ENCODE measurements around the gene DOK4. TPM values are rescaled to one million over a fixed set of nuclear protein-coding genes. Genes with fewer than 3 reads are reported as not detected.

DOK4 gene
- total RNA-seq, 1 donor from 2014 or later = 6.8 TPM

GRCh38 chr16:57432505-57432904 is 53.8 kb downstream of the DOK4 start:
- H3K27me3 ChIP-seq (ENCODE audit: control insufficient read depth in 3 of 3, insufficient read depth in 3 of 3, low read length in 3 of 3) = no peaks in the 10 kb centered on the region
- H3K4me1 ChIP-seq (ENCODE audit: control insufficient read depth in 3 of 3, insufficient read depth in 3 of 3, low read length in 3 of 3) = no peaks in the 10 kb centered on the region
- H3K9ac ChIP-seq (ENCODE audit: low read depth in 1 of 3, low read length in 3 of 3) = no peak overlapping the region
- no peak overlapping the region for H3K4me3 ChIP-seq (ENCODE audit: low read length in 3 of 3)
- H3K27ac ChIP-seq (ENCODE audit: low read depth, low read length) = no peak overlapping the region
- no peaks in the 10 kb centered on the region for H3K9me3 ChIP-seq (ENCODE audit: control insufficient read depth in 3 of 3, low read length in 3 of 3)
- H3K36me3 ChIP-seq (ENCODE audit: control insufficient read depth in 3 of 3, insufficient read depth in 3 of 3, low read length in 3 of 3) = peaks cover 63 to 84% (median 76%) of the 10 kb centered on the region in 3 donors

DNA sequence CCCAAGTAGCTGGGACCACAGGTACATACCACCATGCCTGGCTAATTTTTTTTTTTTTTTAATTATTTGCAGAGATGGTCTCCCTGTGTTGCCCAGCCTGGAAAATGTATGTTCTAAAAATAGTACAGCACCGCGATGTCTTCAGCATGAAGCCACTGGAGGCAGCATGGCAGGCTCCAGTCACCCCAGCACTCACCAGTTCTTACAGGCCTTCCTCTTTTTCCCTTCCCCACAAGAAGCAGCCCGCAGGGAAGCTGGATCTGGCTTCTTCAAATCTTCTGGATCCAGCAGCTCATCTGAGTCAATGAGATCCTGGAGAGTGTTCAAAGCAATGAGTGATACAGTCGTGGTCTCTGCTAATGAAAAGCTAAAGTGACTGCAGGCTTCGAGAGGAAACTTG is 55.3 kb downstream of the DOK4 start:
- Histone ChIP-seq H3K9me3 (ENCODE audit: control insufficient read depth in 3 of 3, low read length in 3 of 3) (no peaks in the 10 kb centered on the region), H3K9ac (ENCODE audit: low read depth in 1 of 3, low read length in 3 of 3) (no peak overlapping the region), H3K4me3 (ENCODE audit: low read length in 3 of 3) (no peak overlapping the region), H3K36me3 (ENCODE audit: control insufficient read depth in 3 of 3, insufficient read depth in 3 of 3, low read length in 3 of 3) (peaks cover 66 to 81% (median 78%) of the 10 kb centered on the region in 3 donors), H3K27ac (ENCODE audit: low read depth, low read length) (no peak overlapping the region), H3K4me1 (ENCODE audit: control insufficient read depth in 3 of 3, insufficient read depth in 3 of 3, low read length in 3 of 3) (peaks cover 0 to 3% (median 0%) of the 10 kb centered on the region in 3 donors), H3K27me3 (ENCODE audit: control insufficient read depth in 3 of 3, insufficient read depth in 3 of 3, low read length in 3 of 3) (no peaks in the 10 kb centered on the region)

GRCh38 chr16:57427824-57428223 is 58.5 kb downstream of the DOK4 start:
- peaks cover 0 to 12% (median 6%) of the 10 kb centered on the region in 3 donors for H3K4me1 ChIP-seq (ENCODE audit: control insufficient read depth in 3 of 3, insufficient read depth in 3 of 3, low read length in 3 of 3)
- H3K4me3 ChIP-seq (ENCODE audit: low read length in 3 of 3) = no peak overlapping the region
- H3K27me3 ChIP-seq (ENCODE audit: control insufficient read depth in 3 of 3, insufficient read depth in 3 of 3, low read length in 3 of 3) = no peaks in the 10 kb centered on the region
- no peaks in the 10 kb centered on the region for H3K9me3 ChIP-seq (ENCODE audit: control insufficient read depth in 3 of 3, low read length in 3 of 3)
- no peak overlapping the region for H3K9ac ChIP-seq (ENCODE audit: low read depth in 1 of 3, low read length in 3 of 3)
- no peak overlapping the region for H3K27ac ChIP-seq (ENCODE audit: low read depth, low read length)
- peaks cover 42 to 54% (median 47%) of the 10 kb centered on the region in 3 donors for H3K36me3 ChIP-seq (ENCODE audit: control insufficient read depth in 3 of 3, insufficient read depth in 3 of 3, low read length in 3 of 3)

DNA sequence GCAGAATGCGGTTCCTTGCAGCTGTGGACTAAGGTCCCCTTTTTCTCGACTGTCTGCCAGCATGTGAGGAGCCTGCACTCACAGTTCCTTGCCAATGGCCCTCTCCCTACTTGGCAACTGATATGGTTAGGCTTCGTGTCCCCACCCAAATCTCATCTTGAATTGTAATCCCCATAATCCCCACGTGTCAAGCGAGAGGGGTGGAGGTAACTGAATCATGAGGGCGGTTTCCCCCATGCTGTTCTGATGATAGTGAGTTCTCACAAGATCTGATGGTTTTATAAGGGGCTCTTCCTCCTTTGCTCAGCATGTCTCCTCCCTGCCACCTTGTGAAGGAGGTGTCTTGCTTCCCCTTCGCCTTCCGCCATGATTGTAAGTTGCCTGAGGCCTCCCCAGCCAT is 59.0 kb downstream of the DOK4 start:
- H3K36me3 ChIP-seq (ENCODE audit: control insufficient read depth in 3 of 3, insufficient read depth in 3 of 3, low read length in 3 of 3) = peaks cover 37 to 49% (median 42%) of the 10 kb centered on the region in 3 donors
- no peak overlapping the region for H3K4me3 ChIP-seq (ENCODE audit: low read length in 3 of 3)
- no peaks in the 10 kb centered on the region for H3K27me3 ChIP-seq (ENCODE audit: control insufficient read depth in 3 of 3, insufficient read depth in 3 of 3, low read length in 3 of 3)
- H3K9me3 ChIP-seq (ENCODE audit: control insufficient read depth in 3 of 3, low read length in 3 of 3) = no peaks in the 10 kb centered on the region
- H3K4me1 ChIP-seq (ENCODE audit: control insufficient read depth in 3 of 3, insufficient read depth in 3 of 3, low read length in 3 of 3) = peaks cover 2 to 12% (median 8%) of the 10 kb centered on the region in 3 donors
- no peak overlapping the region for H3K9ac ChIP-seq (ENCODE audit: low read depth in 1 of 3, low read length in 3 of 3)
- H3K27ac ChIP-seq (ENCODE audit: low read depth, low read length) = no peak overlapping the region

- peaks cover 30 to 39% (median 33%) of the 10 kb centered on the region in 3 donors for H3K36me3 ChIP-seq (ENCODE audit: control insufficient read depth in 3 of 3, insufficient read depth in 3 of 3, low read length in 3 of 3)
- H3K4me3 ChIP-seq (ENCODE audit: low read length in 3 of 3) = no peak overlapping the region
- H3K4me1 ChIP-seq (ENCODE audit: control insufficient read depth in 3 of 3, insufficient read depth in 3 of 3, low read length in 3 of 3) = peaks cover 3 to 12% (median 9%) of the 10 kb centered on the region in 3 donors
- peak overlapping the region in 1 of 3 donors; percentile 47 for H3K9ac ChIP-seq (ENCODE audit: low read depth in 1 of 3, low read length in 3 of 3)
- H3K9me3 ChIP-seq (ENCODE audit: control insufficient read depth in 3 of 3, low read length in 3 of 3) = no peaks in the 10 kb centered on the region
- H3K27ac ChIP-seq (ENCODE audit: low read depth, low read length) = no peak overlapping the region
- no peaks in the 10 kb centered on the region for H3K27me3 ChIP-seq (ENCODE audit: control insufficient read depth in 3 of 3, insufficient read depth in 3 of 3, low read length in 3 of 3)
Measured at GRCh38 chr16:57426356-57426755, 59.9 kb downstream of the DOK4 start.

- Histone ChIP-seq H3K4me3 (ENCODE audit: low read length in 3 of 3) (no peak overlapping the region), H3K27ac (ENCODE audit: low read depth, low read length) (no peak overlapping the region), H3K27me3 (ENCODE audit: control insufficient read depth in 3 of 3, insufficient read depth in 3 of 3, low read length in 3 of 3) (no peaks in the 10 kb centered on the region), H3K9ac (ENCODE audit: low read depth in 1 of 3, low read length in 3 of 3) (no peak overlapping the region), H3K4me1 (ENCODE audit: control insufficient read depth in 3 of 3, insufficient read depth in 3 of 3, low read length in 3 of 3) (peaks cover 3 to 12% (median 9%) of the 10 kb centered on the region in 3 donors), H3K36me3 (ENCODE audit: control insufficient read depth in 3 of 3, insufficient read depth in 3 of 3, low read length in 3 of 3) (peaks cover 15 to 23% (median 17%) of the 10 kb centered on the region in 3 donors), H3K9me3 (ENCODE audit: control insufficient read depth in 3 of 3, low read length in 3 of 3) (no peaks in the 10 kb centered on the region)
Measured at GRCh38 chr16:57424583-57424982, 61.7 kb downstream of the DOK4 start.

- no peak overlapping the region for H3K27ac ChIP-seq (ENCODE audit: low read depth, low read length)
- H3K4me1 ChIP-seq (ENCODE audit: control insufficient read depth in 3 of 3, insufficient read depth in 3 of 3, low read length in 3 of 3) = peaks cover 11 to 20% (median 16%) of the 10 kb centered on the region in 3 donors
- no peaks in the 10 kb centered on the region for H3K27me3 ChIP-seq (ENCODE audit: control insufficient read depth in 3 of 3, insufficient read depth in 3 of 3, low read length in 3 of 3)
- peak overlapping the region in 1 of 3 donors; percentile 10 for H3K9ac ChIP-seq (ENCODE audit: low read depth in 1 of 3, low read length in 3 of 3)
- H3K4me3 ChIP-seq (ENCODE audit: low read length in 3 of 3) = no peak overlapping the region
- peaks cover 5 to 12% (median 7%) of the 10 kb centered on the region in 3 donors for H3K36me3 ChIP-seq (ENCODE audit: control insufficient read depth in 3 of 3, insufficient read depth in 3 of 3, low read length in 3 of 3)
- no peaks in the 10 kb centered on the region for H3K9me3 ChIP-seq (ENCODE audit: control insufficient read depth in 3 of 3, low read length in 3 of 3)
Measured at GRCh38 chr16:57423152-57423551, 63.1 kb downstream of the DOK4 start.

DNA sequence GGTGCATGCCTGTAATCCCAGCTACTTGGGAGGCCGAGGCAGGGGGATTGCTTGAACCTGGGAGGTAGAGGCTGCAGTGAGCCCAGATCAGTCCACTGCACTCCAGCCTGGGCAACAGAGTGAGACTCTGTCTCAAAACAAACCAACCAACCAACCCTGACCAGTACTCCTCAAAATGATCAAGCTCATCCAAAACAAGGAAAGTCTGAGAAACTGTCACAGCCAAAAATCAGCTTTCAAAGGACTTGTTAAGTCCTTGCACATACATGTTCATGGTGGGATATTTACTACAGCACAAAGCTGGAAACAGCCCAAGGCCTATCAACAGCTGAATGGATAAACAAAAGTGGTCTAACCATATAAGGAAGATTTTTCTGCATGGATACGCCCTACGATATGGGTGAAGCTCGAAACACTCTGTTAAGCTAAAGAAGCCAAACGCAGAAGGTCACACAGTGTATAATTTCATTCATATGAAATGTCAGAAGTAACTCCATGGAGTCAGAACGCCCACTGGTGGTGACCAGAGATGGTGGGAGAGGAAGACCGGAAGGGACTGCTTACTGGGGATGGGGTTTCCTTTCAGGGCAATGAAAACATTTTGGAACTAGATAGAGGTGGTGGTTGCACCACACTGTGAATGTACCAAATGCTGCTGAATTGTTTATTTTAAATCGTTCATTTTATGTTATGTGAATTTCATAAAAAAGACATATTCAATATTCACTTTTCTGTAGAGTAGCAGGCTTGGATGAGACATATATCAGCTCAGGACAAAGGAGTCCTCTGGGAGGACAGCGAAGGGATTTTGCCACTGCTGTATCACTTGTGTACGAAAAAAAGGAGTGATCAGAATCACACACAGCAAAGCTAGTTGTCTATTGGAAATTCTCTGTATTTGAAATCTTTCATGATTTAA is 64.0 kb downstream of the DOK4 start:
- Histone ChIP-seq H3K9me3 (ENCODE audit: control insufficient read depth in 3 of 3, low read length in 3 of 3) (no peaks in the 10 kb centered on the region), H3K4me1 (ENCODE audit: control insufficient read depth in 3 of 3, insufficient read depth in 3 of 3, low read length in 3 of 3) (peaks cover 12 to 21% (median 18%) of the 10 kb centered on the region in 3 donors), H3K4me3 (ENCODE audit: low read length in 3 of 3) (no peak overlapping the region), H3K9ac (ENCODE audit: low read depth in 1 of 3, low read length in 3 of 3) (no peak overlapping the region), H3K27me3 (ENCODE audit: control insufficient read depth in 3 of 3, insufficient read depth in 3 of 3, low read length in 3 of 3) (no peaks in the 10 kb centered on the region), H3K27ac (ENCODE audit: low read depth, low read length) (no peak overlapping the region), H3K36me3 (ENCODE audit: control insufficient read depth in 3 of 3, insufficient read depth in 3 of 3, low read length in 3 of 3) (peaks cover 2 to 5% (median 3%) of the 10 kb centered on the region in 3 donors)

Data from skeletal muscle tissue (tissue), 4 donors.